Osteocyte (in vitro differentiated cells): ENCODE data around the gene SLCO2A1. TPM values are rescaled to one million over a fixed set of nuclear protein-coding genes. Genes with fewer than 3 reads are reported as not detected.

ENCODE experiments used
- DNase-seq: peaks from one replicate; pipeline ENCODE4 v3.0.0; 2021; ENCODE audit warnings: mixed read lengths; ENCODE audit not compliant: unreplicated experiment; ENCODE audit errors: extremely low spot score
- H3K27ac Mint-ChIP-seq: one replicate; pipeline ENCODE4 v1.8.0; 2021; ENCODE audit warnings: mild to moderate bottlenecking, mixed read lengths; ENCODE audit not compliant: unreplicated experiment
- H3K27me3 Mint-ChIP-seq: one replicate; pipeline ENCODE4 v1.8.0; 2021; ENCODE audit warnings: mixed read lengths; ENCODE audit not compliant: unreplicated experiment
- H3K36me3 Mint-ChIP-seq: one replicate; pipeline ENCODE4 v1.8.0; 2021; ENCODE audit warnings: mixed read lengths; ENCODE audit not compliant: unreplicated experiment
- H3K4me1 Mint-ChIP-seq: one replicate; pipeline ENCODE4 v1.8.0; 2021; ENCODE audit warnings: mixed read lengths; ENCODE audit not compliant: unreplicated experiment
- H3K4me3 Mint-ChIP-seq: one replicate; pipeline ENCODE4 v1.8.0; 2021; ENCODE audit warnings: mild to moderate bottlenecking, moderate library complexity, mixed read lengths; ENCODE audit not compliant: unreplicated experiment
- H3K9me3 Mint-ChIP-seq: one replicate; pipeline ENCODE4 v1.8.0; 2021; ENCODE audit warnings: mixed read lengths; ENCODE audit not compliant: unreplicated experiment
- total RNA-seq: library from RNA; stranded (reverse); gene quantifications from 2 replicates; pipeline ENCODE4 v1.2.1, GENCODE V29; 2021
- TF ChIP-seq, protein P1 (sequence below): fragments of 200-600 bp; sonication (generic); IDR thresholded peaks from 2 replicates; pipeline ENCODE4 v1.5.0; 2021; ENCODE audit warnings: antibody characterized with exemption, mild to moderate bottlenecking, moderate library complexity

Gene SLCO2A1
- total RNA-seq, 1 donor from 2014 or later: 9.8 TPM

DNA sequence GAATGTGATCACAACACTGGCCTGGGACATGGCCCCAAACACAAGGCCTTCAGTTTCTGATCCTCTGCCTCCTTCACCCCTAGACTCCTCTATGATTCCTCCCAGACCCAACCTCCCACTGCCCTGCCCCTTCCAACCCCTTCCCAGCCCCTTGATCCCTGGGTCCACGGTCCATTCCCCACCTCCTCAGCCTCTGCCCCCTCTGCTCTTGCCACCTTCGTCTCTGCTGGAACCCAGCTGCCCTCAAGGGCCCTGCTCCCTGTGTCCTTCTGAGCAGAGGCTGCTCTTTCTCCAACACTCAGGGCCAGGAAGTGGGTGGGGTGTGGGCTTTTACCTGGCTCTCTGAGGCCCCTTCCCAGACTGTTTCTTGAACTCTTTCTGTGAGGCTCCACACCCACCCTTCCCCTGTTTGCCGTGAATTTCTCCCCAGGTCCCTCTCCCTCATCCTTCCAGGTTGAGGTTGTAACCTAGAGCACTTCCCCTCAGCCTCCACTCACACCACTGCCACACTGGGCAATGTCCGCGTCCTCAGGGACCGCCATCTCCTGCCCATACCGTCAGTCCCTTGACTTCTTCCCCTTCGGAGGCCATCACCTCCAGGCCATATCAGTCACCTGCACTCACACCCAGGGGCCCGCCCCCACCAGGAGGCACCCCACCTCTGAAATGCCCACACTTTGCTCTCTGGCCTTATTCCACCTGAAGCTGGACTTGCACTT, 18.7 kb upstream of the SLCO2A1 start:
- TF ChIP-seq, protein P1, sequence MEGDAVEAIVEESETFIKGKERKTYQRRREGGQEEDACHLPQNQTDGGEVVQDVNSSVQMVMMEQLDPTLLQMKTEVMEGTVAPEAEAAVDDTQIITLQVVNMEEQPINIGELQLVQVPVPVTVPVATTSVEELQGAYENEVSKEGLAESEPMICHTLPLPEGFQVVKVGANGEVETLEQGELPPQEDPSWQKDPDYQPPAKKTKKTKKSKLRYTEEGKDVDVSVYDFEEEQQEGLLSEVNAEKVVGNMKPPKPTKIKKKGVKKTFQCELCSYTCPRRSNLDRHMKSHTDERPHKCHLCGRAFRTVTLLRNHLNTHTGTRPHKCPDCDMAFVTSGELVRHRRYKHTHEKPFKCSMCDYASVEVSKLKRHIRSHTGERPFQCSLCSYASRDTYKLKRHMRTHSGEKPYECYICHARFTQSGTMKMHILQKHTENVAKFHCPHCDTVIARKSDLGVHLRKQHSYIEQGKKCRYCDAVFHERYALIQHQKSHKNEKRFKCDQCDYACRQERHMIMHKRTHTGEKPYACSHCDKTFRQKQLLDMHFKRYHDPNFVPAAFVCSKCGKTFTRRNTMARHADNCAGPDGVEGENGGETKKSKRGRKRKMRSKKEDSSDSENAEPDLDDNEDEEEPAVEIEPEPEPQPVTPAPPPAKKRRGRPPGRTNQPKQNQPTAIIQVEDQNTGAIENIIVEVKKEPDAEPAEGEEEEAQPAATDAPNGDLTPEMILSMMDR: no peak
- Mint-ChIP-seq H3K27me3 (no peaks in the 10 kb centered on the region), H3K36me3 (peaks cover 9% of the 10 kb centered on the region), H3K9me3 (no peaks in the 10 kb centered on the region), H3K4me1 (no peaks in the 10 kb centered on the region), H3K4me3 (no peak overlapping the region), H3K27ac (no peak overlapping the region)
- no peak for DNase-seq

GRCh38 chr3:134044459-134044858, 14.7 kb upstream of the SLCO2A1 start:
- Mint-ChIP-seq H3K36me3 (peaks cover 11% of the 10 kb centered on the region), H3K27ac (no peak overlapping the region)
- TF ChIP-seq, protein P1: no peak

GRCh38 chr3:134040066-134040465, 10.3 kb upstream of the SLCO2A1 start:
- Mint-ChIP-seq H3K9me3 (peaks cover 10% of the 10 kb centered on the region), H3K27ac (no peak overlapping the region), H3K4me3 (no peak overlapping the region), H3K36me3 (peaks cover 6% of the 10 kb centered on the region), H3K4me1 (no peaks in the 10 kb centered on the region), H3K27me3 (no peaks in the 10 kb centered on the region)
- peak; percentile 48 for DNase-seq
- TF ChIP-seq, protein P1: no peak

More at GRCh38 chr3:134044459-134044858, 14.7 kb upstream of the SLCO2A1 start:
- H3K9me3 Mint-ChIP-seq: peaks cover 10% of the 10 kb centered on the region
- no peak for DNase-seq
- H3K4me1 Mint-ChIP-seq: no peaks in the 10 kb centered on the region
- H3K27me3 Mint-ChIP-seq: no peaks in the 10 kb centered on the region
- H3K4me3 Mint-ChIP-seq: no peak overlapping the region

GRCh38 chr3:134039161-134039862, 9.6 kb upstream of the SLCO2A1 start:
- peak; percentile 67 for DNase-seq
- H3K27me3 Mint-ChIP-seq: no peaks in the 10 kb centered on the region
- H3K36me3 Mint-ChIP-seq: peaks cover 2% of the 10 kb centered on the region
- TF ChIP-seq, protein P1: no peak
- H3K27ac Mint-ChIP-seq: no peak overlapping the region
- peaks cover 10% of the 10 kb centered on the region for H3K9me3 Mint-ChIP-seq
- H3K4me1 Mint-ChIP-seq: no peaks in the 10 kb centered on the region
- no peak overlapping the region for H3K4me3 Mint-ChIP-seq

GRCh38 chr3:134038716-134039115, 9.0 kb upstream of the SLCO2A1 start:
- Mint-ChIP-seq H3K27ac (no peak overlapping the region), H3K4me1 (no peaks in the 10 kb centered on the region), H3K4me3 (no peak overlapping the region), H3K36me3 (peaks cover 2% of the 10 kb centered on the region), H3K27me3 (no peaks in the 10 kb centered on the region), H3K9me3 (peaks cover 10% of the 10 kb centered on the region)
- TF ChIP-seq, protein P1: no peak
- DNase-seq: peak; percentile 78
